ENCODE data around the gene FAM3B. TPM values are rescaled to one million over a fixed set of nuclear protein-coding genes. Genes with fewer than 3 reads are reported as not detected.

FAM3B gene
- total and polyA plus RNA-seq, 2 experiments from 2014 or later = 35.4 to 49.7 TPM

GRCh38 chr21:41338455-41338854, 21.9 kb downstream of the FAM3B start:
- no peaks in the 10 kb centered on the region for H3K9me2 ChIP-seq (replicated peaks; ENCODE audit: insufficient read depth)
- H3K9me3 ChIP-seq (ENCODE audit: low read depth) = no peaks in the 10 kb centered on the region
- no peak overlapping the region for H2AFZ ChIP-seq
- no peaks in the 10 kb centered on the region for H3K27me3 ChIP-seq
- H3K27ac ChIP-seq = no peak overlapping the region
- H3K4me2 ChIP-seq = no peak overlapping the region
- WGBS (ENCODE audit: low lambda C conversion rate, missing lambda C conversion rate) = 92% methylated on average over 8 of the region's 8 CpGs
- no peak overlapping the region for H3K4me3 ChIP-seq
- DNase-seq (ENCODE audit: low spot score) = no peak
- TF ChIP-seq EZH2 (IDR thresholded peaks at IDR 0.05; ENCODE audit: borderline replicate concordance) (no peak), CTCF (IDR thresholded peaks at IDR 0.05; ENCODE audit: poor library complexity) (no peak), EZH2phosphoT487 (IDR thresholded peaks at IDR 0.05; ENCODE audit: low read depth, severe bottlenecking, unreplicated experiment) (no peak)
- no peaks in the 10 kb centered on the region for H4K20me1 ChIP-seq (ENCODE audit: insufficient read depth, poor library complexity, severe bottlenecking)
- no peaks in the 10 kb centered on the region for H3K4me1 ChIP-seq (ENCODE audit: insufficient read depth)
- peaks cover 11% of the 10 kb centered on the region for H3K79me2 ChIP-seq
- H3K36me3 ChIP-seq (replicated peaks; ENCODE audit: insufficient read depth, low read depth) = no peaks in the 10 kb centered on the region

- WGBS (ENCODE audit: low lambda C conversion rate, missing lambda C conversion rate) = 98% methylated on average over 4 of the region's 4 CpGs
- H3K27me3 ChIP-seq = no peaks in the 10 kb centered on the region
- no peaks in the 10 kb centered on the region for H3K9me3 ChIP-seq (ENCODE audit: low read depth)
- H4K20me1 ChIP-seq (ENCODE audit: insufficient read depth, poor library complexity, severe bottlenecking) = no peaks in the 10 kb centered on the region
- H3K9me2 ChIP-seq (replicated peaks; ENCODE audit: insufficient read depth) = no peaks in the 10 kb centered on the region
- H2AFZ ChIP-seq = no peak overlapping the region
- H3K4me1 ChIP-seq (ENCODE audit: insufficient read depth) = no peaks in the 10 kb centered on the region
- H3K4me3 ChIP-seq = no peak overlapping the region
- no peak for DNase-seq (ENCODE audit: low spot score)
- no peaks in the 10 kb centered on the region for H3K36me3 ChIP-seq (replicated peaks; ENCODE audit: insufficient read depth, low read depth)
- H3K4me2 ChIP-seq = no peak overlapping the region
- H3K79me2 ChIP-seq = peaks cover 3% of the 10 kb centered on the region
- no peak overlapping the region for H3K27ac ChIP-seq
- TF ChIP-seq EZH2 (IDR thresholded peaks at IDR 0.05; ENCODE audit: borderline replicate concordance) = no peak
- no peak for TF ChIP-seq CTCF (IDR thresholded peaks at IDR 0.05; ENCODE audit: poor library complexity)
- TF ChIP-seq EZH2phosphoT487 (IDR thresholded peaks at IDR 0.05; ENCODE audit: low read depth, severe bottlenecking, unreplicated experiment) = no peak
These were observed 25.4 kb downstream of the FAM3B start for GRCh38 chr21:41342035-41342434.

- peaks cover 3% of the 10 kb centered on the region for H3K79me2 ChIP-seq
- H3K4me1 ChIP-seq (ENCODE audit: insufficient read depth) = no peaks in the 10 kb centered on the region
- H3K9me3 ChIP-seq (ENCODE audit: low read depth) = no peaks in the 10 kb centered on the region
- 97% methylated on average over 9 of the region's 9 CpGs for WGBS (ENCODE audit: low lambda C conversion rate, missing lambda C conversion rate)
- H3K4me3 ChIP-seq = no peak overlapping the region
- no peaks in the 10 kb centered on the region for H3K9me2 ChIP-seq (replicated peaks; ENCODE audit: insufficient read depth)
- no peak overlapping the region for H3K4me2 ChIP-seq
- H4K20me1 ChIP-seq (ENCODE audit: insufficient read depth, poor library complexity, severe bottlenecking) = no peaks in the 10 kb centered on the region
- TF ChIP-seq EZH2 (IDR thresholded peaks at IDR 0.05; ENCODE audit: borderline replicate concordance) (no peak), CTCF (IDR thresholded peaks at IDR 0.05; ENCODE audit: poor library complexity) (no peak), EZH2phosphoT487 (IDR thresholded peaks at IDR 0.05; ENCODE audit: low read depth, severe bottlenecking, unreplicated experiment) (no peak)
- no peak overlapping the region for H2AFZ ChIP-seq
- no peak for DNase-seq (ENCODE audit: low spot score)
- no peaks in the 10 kb centered on the region for H3K36me3 ChIP-seq (replicated peaks; ENCODE audit: insufficient read depth, low read depth)
- no peaks in the 10 kb centered on the region for H3K27me3 ChIP-seq
- H3K27ac ChIP-seq = no peak overlapping the region
These were observed 27.5 kb downstream of the FAM3B start for GRCh38 chr21:41344146-41344545.

GRCh38 chr21:41345356-41345755, 28.8 kb downstream of the FAM3B start:
- no peak overlapping the region for H3K4me3 ChIP-seq
- H4K20me1 ChIP-seq (ENCODE audit: insufficient read depth, poor library complexity, severe bottlenecking) = no peaks in the 10 kb centered on the region

More at GRCh38 chr21:41345356-41345755, 28.8 kb downstream of the FAM3B start:
- DNase-seq (ENCODE audit: low spot score) = no peak
- no peak overlapping the region for H3K4me2 ChIP-seq
- no peak for TF ChIP-seq EZH2phosphoT487 (IDR thresholded peaks at IDR 0.05; ENCODE audit: low read depth, severe bottlenecking, unreplicated experiment)
- no peak for TF ChIP-seq EZH2 (IDR thresholded peaks at IDR 0.05; ENCODE audit: borderline replicate concordance)
- TF ChIP-seq CTCF (IDR thresholded peaks at IDR 0.05; ENCODE audit: poor library complexity) = no peak
- 100% methylated on average over 3 of the region's 4 CpGs for WGBS (ENCODE audit: low lambda C conversion rate, missing lambda C conversion rate)
- no peaks in the 10 kb centered on the region for H3K27me3 ChIP-seq
- no peaks in the 10 kb centered on the region for H3K9me3 ChIP-seq (ENCODE audit: low read depth)
- H3K36me3 ChIP-seq (replicated peaks; ENCODE audit: insufficient read depth, low read depth) = no peaks in the 10 kb centered on the region
- H3K79me2 ChIP-seq = peaks cover 3% of the 10 kb centered on the region
- no peaks in the 10 kb centered on the region for H3K9me2 ChIP-seq (replicated peaks; ENCODE audit: insufficient read depth)
- no peak overlapping the region for H3K27ac ChIP-seq
- no peaks in the 10 kb centered on the region for H3K4me1 ChIP-seq (ENCODE audit: insufficient read depth)
- no peak overlapping the region for H2AFZ ChIP-seq
